H9 (cell line): Measurements from ENCODE around the gene ZC3H15. TPM values are rescaled to one million over a fixed set of nuclear protein-coding genes. Genes with fewer than 3 reads are reported as not detected.
A peak's percentile ranks its signal among the peaks of the same experiment; 100 is the strongest.

Source experiments
- DNase-seq: peaks from one replicate; pipeline ENCODE4 v3.0.0-alpha.2; 2017
- H2AFZ ChIP-seq: one replicate; pipeline ENCODE4 v1.6.1; 2013; ENCODE audit warnings: mild to moderate bottlenecking, low read length, control low read depth, moderate library complexity
- H2AK5ac ChIP-seq: 2 replicates; pipeline ENCODE4 v1.6.1; 2013; ENCODE audit warnings: low read length, control low read depth, mixed read lengths; ENCODE audit not compliant: insufficient read length
- H2BK120ac ChIP-seq: one replicate; pipeline ENCODE4 v1.6.1; 2013; ENCODE audit warnings: low read depth, mild to moderate bottlenecking, low read length, control low read depth, inconsistent platforms; ENCODE audit not compliant: poor library complexity, severe bottlenecking
- H2BK12ac ChIP-seq: 2 replicates; pipeline ENCODE4 v1.6.1; 2013; ENCODE audit warnings: low read length, control low read depth, mixed read lengths, low read depth; ENCODE audit not compliant: insufficient read length
- H2BK15ac ChIP-seq: 2 replicates; pipeline ENCODE4 v1.6.1; 2013; ENCODE audit warnings: low read depth, low read length, control low read depth
- H2BK20ac ChIP-seq: one replicate; pipeline ENCODE4 v1.6.1; 2013; ENCODE audit warnings: low read depth, mild to moderate bottlenecking, low read length, control low read depth, inconsistent platforms; ENCODE audit not compliant: poor library complexity, severe bottlenecking
- H2BK5ac ChIP-seq: 2 replicates; pipeline ENCODE4 v1.6.1; 2013; ENCODE audit warnings: low read length, control low read depth, mixed read lengths; ENCODE audit not compliant: insufficient read length
- H3K14ac ChIP-seq: 2 replicates; pipeline ENCODE4 v1.6.1; 2013; ENCODE audit warnings: low read length, control low read depth; ENCODE audit not compliant: insufficient read depth
- H3K18ac ChIP-seq: 2 replicates; pipeline ENCODE4 v1.6.1; 2013; ENCODE audit warnings: low read depth, mild to moderate bottlenecking, mixed read lengths, low read length, control low read depth; ENCODE audit not compliant: insufficient read length
- H3K23ac ChIP-seq: 2 replicates; pipeline ENCODE4 v1.6.1; 2013; ENCODE audit warnings: low read length, control low read depth, mixed read lengths, low read depth; ENCODE audit not compliant: insufficient read length
- H3K23me2 ChIP-seq: 2 replicates; pipeline ENCODE4 v1.6.1; 2013; ENCODE audit warnings: low read depth, mild to moderate bottlenecking, mixed read lengths, low read length, control low read depth; ENCODE audit not compliant: insufficient read length, poor library complexity, severe bottlenecking
- H3K27ac ChIP-seq: 2 replicates; pipeline ENCODE4 v1.5.1; 2013; ENCODE audit warnings: low read length, control low read depth, mixed read lengths, low read depth; ENCODE audit not compliant: insufficient read length
- H3K27me3 ChIP-seq: 2 replicates; pipeline ENCODE4 v1.6.1; 2013; ENCODE audit warnings: low read length, control low read depth, inconsistent platforms; ENCODE audit not compliant: insufficient read depth
- H3K4ac ChIP-seq: 2 replicates; pipeline ENCODE4 v1.6.1; 2013; ENCODE audit warnings: low read depth, mild to moderate bottlenecking, control low read depth, inconsistent platforms, low read length, moderate library complexity
- H3K4me1 ChIP-seq: 2 replicates; pipeline ENCODE4 v1.6.1; 2013; ENCODE audit warnings: low read length, control low read depth, inconsistent platforms; ENCODE audit not compliant: insufficient read depth
- H3K4me2 ChIP-seq: 2 replicates; pipeline ENCODE4 v1.6.1; 2013; ENCODE audit warnings: low read length, control low read depth, mixed read lengths; ENCODE audit not compliant: insufficient read length, insufficient read depth
- H3K56ac ChIP-seq: 2 replicates; pipeline ENCODE4 v1.6.1; 2013; ENCODE audit warnings: low read depth, mild to moderate bottlenecking, mixed read lengths, low read length, control low read depth; ENCODE audit not compliant: insufficient read length
- H3K79me1 ChIP-seq: 2 replicates; pipeline ENCODE4 v1.6.1; 2013; ENCODE audit warnings: low read depth, mild to moderate bottlenecking, moderate library complexity, low read length, control low read depth, inconsistent platforms; ENCODE audit not compliant: insufficient read depth, poor library complexity, severe bottlenecking
- H3K79me2 ChIP-seq: 2 replicates; pipeline ENCODE4 v1.6.1; 2013; ENCODE audit warnings: low read length, control low read depth, inconsistent platforms; ENCODE audit not compliant: insufficient read depth
- H3K9ac ChIP-seq: 2 replicates; pipeline ENCODE4 v1.6.1; 2013; ENCODE audit warnings: low read length, control low read depth, mixed read lengths; ENCODE audit not compliant: insufficient read length; ENCODE audit errors: extremely low read depth
- H3K9me3 ChIP-seq: one replicate; pipeline ENCODE4 v1.6.1; 2013; ENCODE audit warnings: low read depth, low read length, inconsistent platforms; ENCODE audit not compliant: control insufficient read depth
- H3T11ph ChIP-seq: one replicate; pipeline ENCODE4 v1.6.1; 2013; ENCODE audit warnings: mild to moderate bottlenecking, low read length, control low read depth, inconsistent platforms
- H4K20me1 ChIP-seq: one replicate; pipeline ENCODE4 v1.6.1; 2013; ENCODE audit not compliant: control insufficient read depth, insufficient read length, insufficient read depth
- H4K5ac ChIP-seq: 2 replicates; pipeline ENCODE4 v1.6.1; 2013; ENCODE audit warnings: low read depth, mild to moderate bottlenecking, mixed read lengths, low read length, control low read depth; ENCODE audit not compliant: insufficient read length
- H4K8ac ChIP-seq: replicated peaks from 2 replicates; pipeline ENCODE4 v1.6.1; 2013; ENCODE audit warnings: low read length, control low read depth, mixed read lengths, low read depth; ENCODE audit not compliant: insufficient read length
- H4K91ac ChIP-seq: 2 replicates; pipeline ENCODE4 v1.6.1; 2013; ENCODE audit warnings: low read depth, mild to moderate bottlenecking, moderate library complexity, mixed read lengths, low read length, control low read depth; ENCODE audit not compliant: insufficient read length
- H3K27ac Mint-ChIP-seq, 3 experiments: 2 replicates in 2 of 3; 3 replicates in 1 of 3; pipeline ENCODE4 v1.8.0; 2020 to 2021; ENCODE audit warnings: mixed read lengths in 3 of 3, mild to moderate bottlenecking in 1 of 3, moderate library complexity in 1 of 3
- H3K27me3 Mint-ChIP-seq: 2 replicates; pipeline ENCODE4 v1.8.0; 2021; ENCODE audit warnings: low read depth, mild to moderate bottlenecking, moderate library complexity, mixed read lengths
- H3K36me3 Mint-ChIP-seq, 3 experiments: 2 replicates in 2 of 3; 3 replicates in 1 of 3; pipeline ENCODE4 v1.8.0; 2020 to 2021; ENCODE audit warnings: low read depth in 3 of 3, mixed read lengths in 3 of 3; ENCODE audit not compliant: insufficient read depth in 1 of 3
- H3K4me1 Mint-ChIP-seq, 2 experiments: 2 replicates each; pipeline ENCODE4 v1.8.0; 2020; ENCODE audit warnings: mixed read lengths in 2 of 2
- H3K4me3 Mint-ChIP-seq, 2 experiments: 2 replicates in 1 of 2; 3 replicates in 1 of 2; pipeline ENCODE4 v1.8.0; 2020 to 2021; ENCODE audit warnings: mild to moderate bottlenecking in 2 of 2, mixed read lengths in 2 of 2, moderate library complexity in 1 of 2
- H3K9me3 Mint-ChIP-seq, 2 experiments: 2 replicates in 1 of 2; 3 replicates in 1 of 2; pipeline ENCODE4 v1.8.0; 2020; ENCODE audit warnings: mild to moderate bottlenecking in 2 of 2, mixed read lengths in 2 of 2, moderate library complexity in 1 of 2
- CTCF ChIP-seq: fragments of 200-600 bp; sonication (generic); conservative IDR thresholded peaks from 3 replicates; pipeline ENCODE4 v1.8.0; 2021; ENCODE audit warnings: antibody characterized with exemption, mild to moderate bottlenecking
- WGBS: extraction: QIAGEN DNeasy Blood & Tissue Kit; methylation state at CpG from one replicate; pipeline ENCODE4 v1.1.7; 2013; ENCODE audit warnings: missing lambda C conversion rate, low lambda C conversion rate, mixed read lengths; ENCODE audit not compliant: insufficient read length; ENCODE audit errors: extremely low coverage; 5-methylcytosine and 5-hydroxymethylcytosine counted together
- total RNA-seq: library from RNA; stranded (reverse); gene quantifications from 2 replicates; pipeline ENCODE4 v1.2.1, GENCODE V29; 2021

Gene ZC3H15
- total RNA-seq, 1 experiment from 2014 or later, result 71.3 TPM

GRCh38 chr2:186543561-186544131 is 57.6 kb downstream of the ZC3H15 start:
- WGBS, result no CpG with 5 or more reads among the region's 3 CpGs
- Histone ChIP-seq H2BK20ac (no peak overlapping the region), H4K20me1 (no peaks in the 10 kb centered on the region), H3K18ac (no peak overlapping the region), H3K9ac (no peak overlapping the region), H4K8ac (no peak overlapping the region), H2BK15ac (no peak overlapping the region), H3K23ac (no peak overlapping the region), H4K91ac (no peak overlapping the region), H3T11ph (no peak overlapping the region), H3K4ac (no peak overlapping the region), H3K27ac (no peak overlapping the region), H3K56ac (no peak overlapping the region), H3K27me3 (no peaks in the 10 kb centered on the region), H2BK12ac (no peak overlapping the region), H3K4me1 (peaks cover 5% of the 10 kb centered on the region; the same call in 1 of the 2 replicates), H3K9me3 (no peaks in the 10 kb centered on the region), H3K79me2 (no peaks in the 10 kb centered on the region), H3K79me1 (no peaks in the 10 kb centered on the region), H4K5ac (no peak overlapping the region), H2AK5ac (no peak overlapping the region), H3K23me2 (no peaks in the 10 kb centered on the region), H3K4me2 (no peak overlapping the region), H2BK5ac (no peak overlapping the region), H3K14ac (no peak overlapping the region), H2AFZ (no peak overlapping the region), H2BK120ac (no peak overlapping the region)
- Mint-ChIP-seq H3K4me1 (peaks cover 11 to 12% of the 10 kb centered on the region in 2 experiments), H3K36me3 (no peaks in the 10 kb centered on the region), H3K9me3 (no peaks in the 10 kb centered on the region), H3K4me3 (no peak overlapping the region), H3K27me3 (no peaks in the 10 kb centered on the region), H3K27ac (peak overlapping the region; percentile 21 to 90 (median 46); a peak in 4 of 7 replicates)
- no peak for TF ChIP-seq CTCF
- no peak for DNase-seq
